Measurements from ENCODE around the gene TRIM15.
"Not testable (repeated sequence)": the region's sequence is repeated elsewhere in the genome, so short reads cannot be mapped to it uniquely, and the experiment has no call there.

TRIM15 gene

DNA sequence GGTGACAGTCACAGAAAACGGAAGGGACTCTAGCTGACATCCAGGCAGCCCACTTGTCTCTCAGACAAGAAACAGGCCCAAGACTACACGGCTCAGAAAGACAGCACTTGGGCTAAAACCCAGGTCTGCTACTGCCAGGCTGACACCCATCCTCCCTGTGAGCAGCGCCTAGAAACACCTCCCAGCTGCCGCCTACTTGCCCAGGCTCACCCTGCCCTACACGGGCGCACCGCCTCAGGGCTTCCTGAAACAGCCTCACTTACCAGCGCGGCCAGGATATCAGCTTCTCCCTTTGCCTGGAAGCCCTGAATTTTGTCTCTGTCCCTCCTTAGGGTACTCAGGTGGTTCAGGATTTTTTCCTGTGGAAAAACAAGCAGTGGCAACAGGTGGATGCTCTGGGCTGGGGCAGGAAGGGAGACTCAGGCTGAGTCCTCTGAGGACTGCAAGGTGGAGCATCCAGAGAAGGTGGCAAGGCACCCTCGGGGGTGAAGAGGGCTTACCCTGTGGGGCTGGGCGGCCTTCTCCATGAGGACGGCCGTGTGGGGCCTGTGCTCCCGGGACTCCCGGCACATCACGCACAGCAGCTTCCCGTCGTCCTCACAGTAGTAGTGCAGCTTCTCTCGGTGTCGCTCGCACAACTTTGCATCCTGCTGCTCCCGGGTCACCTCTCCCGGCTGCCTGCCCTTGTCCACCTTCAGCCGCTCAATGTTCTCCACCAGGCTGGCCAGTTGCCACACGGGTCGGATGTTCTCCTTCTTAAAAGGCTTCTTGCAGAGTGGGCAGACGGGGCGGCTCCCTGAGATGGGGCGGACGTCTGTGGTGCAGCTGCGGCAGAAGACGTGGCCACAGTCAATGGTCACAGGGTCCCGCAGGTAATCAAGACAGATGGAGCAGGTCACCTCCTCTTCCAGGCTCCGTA lies 35.1 kb downstream of the TRIM15 start:
- DNase-seq (ENCODE audit: low read depth in 2 of 2) = no peak

DNA sequence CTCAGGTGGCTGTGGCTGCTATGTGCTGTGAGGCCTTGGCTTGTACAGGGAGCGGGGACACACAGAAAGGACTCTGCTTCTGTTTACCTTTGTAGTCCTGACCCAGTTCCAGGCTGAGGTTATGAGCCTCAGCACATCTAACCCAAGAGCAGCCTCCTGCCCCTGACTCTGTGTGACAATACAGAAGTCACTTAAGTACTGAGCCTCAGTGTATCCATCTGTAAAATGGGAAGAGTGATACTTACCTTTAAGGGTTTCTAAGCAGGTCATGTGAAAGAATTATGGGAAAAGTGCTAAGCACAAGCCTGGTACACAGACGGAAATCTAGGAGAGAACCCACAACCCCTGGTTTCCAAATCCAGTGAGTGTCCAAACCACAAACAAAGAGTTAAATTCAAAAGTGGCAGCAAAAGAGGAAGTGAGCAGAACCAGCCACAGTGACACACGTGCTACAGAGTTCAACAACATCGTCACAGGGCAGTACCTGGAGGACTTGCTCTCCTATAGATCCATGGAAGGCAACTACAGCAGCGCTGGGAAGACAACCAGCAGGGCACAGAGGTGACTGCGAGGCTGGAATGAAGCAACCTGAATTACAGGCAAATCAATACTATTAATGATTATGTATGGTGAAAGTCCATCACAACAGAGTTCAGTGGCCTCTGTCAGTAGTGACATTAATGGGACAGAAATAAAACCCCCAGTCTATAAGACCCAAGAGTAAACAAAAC lies 37.4 kb downstream of the TRIM15 start:
- DNase-seq (ENCODE audit: low read depth in 2 of 2) = no peak

DNA sequence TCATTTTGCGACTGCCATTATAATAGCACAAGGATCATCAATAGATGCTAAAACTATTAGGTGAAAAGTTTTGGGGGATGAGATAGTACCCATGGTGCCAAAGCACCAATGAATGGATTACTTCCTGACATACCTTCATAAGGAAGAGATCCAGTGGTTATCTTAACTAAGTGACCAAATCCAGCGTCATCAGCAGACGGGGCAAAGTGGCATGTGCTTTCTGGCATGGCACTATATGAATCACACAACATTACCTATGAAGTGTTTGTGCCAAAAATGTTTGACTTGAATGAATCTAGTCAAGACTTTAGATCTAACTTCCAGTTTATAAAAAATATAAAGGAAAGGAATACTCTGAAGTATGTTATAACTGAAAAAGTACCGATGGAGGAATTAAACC lies 39.0 kb downstream of the TRIM15 start:
- no peak for DNase-seq (ENCODE audit: low read depth in 2 of 2)

DNA sequence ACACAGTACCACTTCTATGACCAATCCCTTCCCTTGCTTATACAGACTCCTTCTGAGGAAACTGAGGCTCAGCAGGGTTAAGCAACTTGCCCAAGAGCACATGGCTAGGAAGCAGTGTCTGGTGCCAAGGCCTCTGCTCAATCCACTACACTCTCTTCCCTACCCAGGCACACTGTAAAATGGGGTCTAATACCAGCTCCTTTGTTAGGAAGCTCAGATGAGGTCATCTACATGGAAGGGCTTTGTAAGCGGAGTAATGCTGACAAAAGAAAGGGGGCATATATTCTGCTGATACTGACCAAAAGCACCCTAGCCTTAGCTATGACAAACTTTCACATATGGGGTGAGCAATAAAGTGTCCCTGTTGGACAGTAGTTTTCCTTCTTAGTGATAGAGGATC lies 40.8 kb downstream of the TRIM15 start:
- DNase-seq (ENCODE audit: low read depth in 2 of 2) = no peak

DNA sequence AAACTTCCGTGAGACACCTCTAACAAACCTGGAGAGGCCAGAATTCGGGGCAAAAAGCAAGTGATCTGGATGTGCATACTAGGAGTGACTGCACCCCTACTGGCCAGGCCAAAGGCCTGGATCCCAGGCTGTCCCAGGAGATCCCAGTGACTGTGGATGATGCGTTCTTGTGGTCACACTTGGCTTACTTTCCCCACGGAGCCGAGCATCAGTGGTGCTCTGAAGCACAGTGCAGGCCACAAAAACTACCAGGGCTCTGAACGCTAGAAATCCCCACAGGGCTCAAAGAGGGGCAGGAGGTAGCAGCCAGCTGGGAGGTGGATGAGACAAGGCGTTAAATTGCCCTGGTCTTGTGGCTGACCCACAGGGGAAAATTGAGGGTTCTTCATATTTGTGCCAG lies 42.8 kb downstream of the TRIM15 start:
- DNase-seq (ENCODE audit: low read depth in 2 of 2) = no peak

DNA sequence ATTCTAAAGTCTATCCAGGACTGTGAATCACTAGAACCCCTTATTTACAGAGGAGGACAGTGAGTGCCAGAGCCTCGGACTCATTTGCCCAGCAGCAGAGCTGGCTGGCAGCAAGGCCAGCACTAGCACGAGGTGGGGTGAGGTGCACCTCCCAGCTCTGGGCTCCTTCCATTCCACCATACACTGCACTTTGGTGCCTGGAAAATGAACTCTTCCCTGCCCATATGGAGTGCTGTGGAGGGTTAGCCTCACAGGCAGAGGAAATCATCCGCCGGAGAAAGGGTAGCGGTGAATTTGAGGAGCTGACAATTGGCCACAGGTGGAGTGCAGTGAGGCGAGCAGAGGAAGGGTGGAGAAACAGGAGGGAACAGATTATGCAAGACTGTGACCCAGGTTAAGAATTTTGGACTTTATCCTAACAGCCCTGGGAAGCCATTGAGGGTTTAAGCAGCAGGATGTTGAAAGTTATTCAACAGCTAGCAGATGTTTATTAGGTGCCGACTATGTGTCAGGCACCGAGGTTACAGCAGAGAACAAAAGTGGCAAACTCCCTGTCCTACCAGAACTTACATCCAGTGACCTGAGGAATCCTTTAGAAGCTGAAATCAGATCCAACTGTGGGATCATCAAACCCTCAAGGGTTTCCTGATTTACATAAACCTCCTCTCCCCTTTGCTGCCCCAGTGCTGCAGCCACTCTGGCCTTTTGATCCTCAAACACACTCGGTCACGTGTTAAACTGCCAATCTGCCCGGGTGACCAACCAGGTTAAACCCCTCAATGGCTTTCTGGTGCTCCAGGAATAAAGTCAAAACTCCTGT lies 43.7 kb downstream of the TRIM15 start:
- DNase-seq (ENCODE audit: low read depth in 2 of 2) = no peak

DNA sequence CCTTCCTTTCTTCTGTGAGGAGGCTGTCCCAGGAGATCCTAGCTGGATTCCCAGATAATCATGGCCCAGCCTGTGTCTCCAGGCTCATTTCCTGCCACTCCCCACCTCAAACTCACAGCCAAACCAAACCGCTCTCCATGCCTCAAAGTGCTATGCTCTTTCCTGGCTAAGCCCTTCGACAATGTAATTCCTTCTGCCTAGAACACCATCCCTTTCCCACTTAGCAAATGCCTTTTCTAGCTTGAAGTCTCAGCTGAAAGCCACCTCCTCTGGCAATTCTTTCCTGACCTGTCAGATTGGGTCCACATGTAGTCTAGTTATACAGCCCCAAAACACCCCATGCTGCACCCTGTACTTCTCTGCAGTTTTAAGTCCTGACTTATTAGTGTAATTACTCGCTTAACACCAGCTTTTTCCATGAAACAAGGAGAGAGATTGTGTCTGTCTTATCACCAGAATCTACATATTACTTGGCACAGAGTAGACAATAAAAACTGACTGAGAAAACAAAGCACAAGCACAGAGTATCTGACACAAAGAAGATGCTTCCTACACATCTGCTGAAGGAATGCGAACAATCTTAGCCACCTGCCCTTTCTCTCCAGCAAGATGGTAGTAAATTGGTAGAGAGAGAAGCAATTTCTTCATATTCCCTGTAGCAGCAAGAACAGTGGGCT lies 44.4 kb downstream of the TRIM15 start:
- DNase-seq (ENCODE audit: low read depth in 2 of 2) = no peak

DNA sequence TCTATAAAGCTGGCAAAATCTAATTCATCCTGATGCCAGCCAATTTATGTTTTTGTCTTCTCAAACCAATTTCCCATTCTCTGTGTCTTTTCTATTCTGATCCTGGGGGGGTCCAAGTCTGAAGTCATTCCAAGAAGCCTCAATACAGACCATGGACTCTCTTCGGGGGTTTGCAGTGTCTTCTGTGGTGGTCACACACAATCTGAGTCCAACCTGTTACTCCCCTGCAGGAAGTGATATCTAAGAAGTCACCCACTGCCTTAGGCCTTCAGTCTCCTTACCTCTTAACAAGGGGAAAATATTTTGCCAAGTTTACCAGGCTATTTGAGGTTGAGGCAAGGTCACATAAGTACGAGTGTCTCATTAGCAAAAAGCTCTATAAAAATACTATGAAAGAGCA lies 48.0 kb downstream of the TRIM15 start:
- no peak for DNase-seq (ENCODE audit: low read depth in 2 of 2)

DNA sequence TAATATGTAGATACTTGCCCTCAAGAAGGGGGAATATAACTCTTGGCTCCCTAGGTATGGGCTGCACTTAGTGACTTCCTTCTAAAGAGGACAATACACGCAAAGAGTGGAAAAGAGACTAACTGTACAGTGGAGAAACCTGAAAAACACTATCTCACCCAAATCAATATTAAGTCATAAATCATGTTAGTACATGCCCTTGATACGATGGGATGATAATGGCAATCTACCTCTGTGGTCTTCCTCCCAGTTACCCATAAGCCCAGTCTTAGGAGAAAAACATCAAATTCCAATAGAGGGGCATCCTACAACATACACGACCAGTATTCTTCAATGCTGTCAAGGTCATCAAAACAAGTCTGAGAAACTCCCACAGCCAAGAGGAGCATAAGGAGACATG lies 48.6 kb downstream of the TRIM15 start:
- DNase-seq (ENCODE audit: low read depth in 2 of 2) = no peak

DNA sequence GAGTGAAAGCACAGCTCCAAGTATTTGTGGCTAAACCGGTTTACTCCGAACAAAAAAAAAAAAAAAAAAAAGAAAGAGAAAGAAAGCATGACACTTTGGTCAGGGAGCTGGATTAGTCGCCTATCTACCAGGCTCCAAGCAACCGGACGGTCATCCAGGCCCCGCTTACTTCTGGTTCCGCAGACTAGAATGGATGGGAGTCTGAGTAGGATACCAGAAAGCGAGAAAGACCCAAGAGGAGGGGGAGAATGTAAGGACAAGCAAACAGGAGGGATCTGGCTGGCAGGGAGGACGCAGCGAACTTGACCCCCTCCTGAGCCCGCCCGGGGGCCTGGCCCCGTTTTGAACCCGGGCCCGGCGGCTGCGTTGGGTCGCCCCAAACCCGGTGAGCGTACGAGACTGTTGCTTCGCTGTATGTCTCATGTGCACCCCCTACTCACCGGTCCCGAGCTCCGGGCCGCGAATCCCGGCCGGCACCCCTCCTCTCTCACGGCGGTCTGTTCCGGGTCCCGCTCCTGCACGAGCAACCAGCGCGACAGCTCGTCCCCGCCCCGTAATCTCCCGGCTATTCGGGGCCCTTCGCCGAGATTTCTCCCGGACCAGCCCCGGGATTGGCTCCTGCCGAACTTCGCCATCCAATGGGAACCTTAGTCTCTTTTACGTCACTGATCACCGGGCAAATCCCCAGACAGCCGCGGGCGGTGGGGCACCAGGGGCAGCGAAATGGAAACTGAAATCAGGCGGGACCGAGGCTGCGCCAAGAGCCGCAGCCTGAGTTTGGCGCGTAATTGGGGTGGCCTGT lies 49.7 kb downstream of the TRIM15 start, which contains the start of gene TRIM26:
TRIM26 (minus strand) TSS at position 542 of the 802 bp plus-strand sequence. CDS start 14,303 bp downstream, outside the sequence.
- peak; percentile 91 to 92 for DNase-seq (ENCODE audit: low read depth in 2 of 2)

DNA sequence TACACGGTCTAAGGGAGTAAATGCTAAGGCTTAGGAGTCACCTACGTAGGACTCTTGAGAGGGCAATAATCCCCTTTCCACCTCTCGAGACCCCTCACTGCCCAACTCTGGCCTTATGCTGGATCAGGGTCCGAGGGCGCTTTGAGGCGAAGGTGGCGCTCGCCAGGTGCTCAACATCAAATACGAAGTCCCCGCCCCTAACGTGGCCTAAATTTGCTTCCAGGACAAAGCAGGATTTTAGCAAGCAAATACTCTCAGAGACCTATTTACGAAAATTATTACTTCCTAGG lies 50.3 kb downstream of the TRIM15 start:
- DNase-seq (ENCODE audit: low read depth in 2 of 2) = peak in 1 of 2 donors; percentile 8

DNA sequence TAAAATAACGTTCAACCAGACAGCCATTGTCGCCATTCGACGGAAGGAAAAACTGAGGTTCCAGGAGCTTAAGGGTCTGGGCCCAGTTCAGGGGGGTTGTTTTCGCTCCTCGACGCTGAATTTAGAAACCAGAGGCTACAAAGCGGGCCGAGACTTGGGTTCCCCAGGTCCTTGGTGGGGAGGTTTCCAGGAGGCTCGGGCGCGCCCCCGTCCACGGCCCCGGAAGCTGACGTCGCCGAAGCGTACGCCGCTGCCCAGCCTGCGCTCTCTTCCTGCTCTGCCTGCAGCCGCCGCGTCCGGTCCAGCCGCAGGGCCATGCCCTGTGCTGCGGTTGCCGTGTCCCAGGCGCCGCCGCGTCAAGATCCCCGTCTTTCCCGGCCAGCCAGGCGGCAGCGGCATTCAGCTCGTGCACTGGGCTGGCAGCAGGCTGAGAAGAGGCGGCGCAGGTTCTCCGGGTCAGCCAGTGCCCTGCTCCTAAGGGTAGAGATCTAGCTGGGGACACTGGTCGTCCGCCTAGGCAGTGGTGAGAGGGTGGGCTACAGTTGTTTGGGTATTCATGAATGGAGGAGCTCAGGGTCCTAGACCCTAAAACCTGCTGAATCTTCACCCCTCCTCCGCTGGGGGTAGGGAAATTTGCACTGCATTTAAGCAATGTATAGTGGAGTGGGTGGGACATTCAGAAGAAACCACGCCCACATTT lies 50.8 kb downstream of the TRIM15 start:
- DNase-seq (ENCODE audit: low read depth in 2 of 2) = peak; percentile 44 to 54

DNA sequence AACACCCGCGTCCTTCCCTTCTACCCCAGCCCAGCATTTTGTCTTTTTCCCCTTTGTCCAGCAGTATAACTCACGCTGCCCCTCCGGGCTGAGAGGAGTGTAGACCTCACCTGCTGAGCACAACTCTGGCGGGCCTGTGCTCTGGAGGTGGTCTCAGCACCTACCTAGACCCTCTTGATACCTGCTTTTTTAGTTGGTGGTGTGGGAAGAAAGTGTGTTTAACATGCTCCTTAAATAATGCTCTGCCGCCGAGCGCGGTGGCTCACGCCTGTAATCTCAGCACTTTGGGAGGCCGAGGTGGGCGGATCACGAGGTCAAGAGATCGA lies 51.3 kb downstream of the TRIM15 start:
- no peak for DNase-seq (ENCODE audit: low read depth in 2 of 2)

DNA sequence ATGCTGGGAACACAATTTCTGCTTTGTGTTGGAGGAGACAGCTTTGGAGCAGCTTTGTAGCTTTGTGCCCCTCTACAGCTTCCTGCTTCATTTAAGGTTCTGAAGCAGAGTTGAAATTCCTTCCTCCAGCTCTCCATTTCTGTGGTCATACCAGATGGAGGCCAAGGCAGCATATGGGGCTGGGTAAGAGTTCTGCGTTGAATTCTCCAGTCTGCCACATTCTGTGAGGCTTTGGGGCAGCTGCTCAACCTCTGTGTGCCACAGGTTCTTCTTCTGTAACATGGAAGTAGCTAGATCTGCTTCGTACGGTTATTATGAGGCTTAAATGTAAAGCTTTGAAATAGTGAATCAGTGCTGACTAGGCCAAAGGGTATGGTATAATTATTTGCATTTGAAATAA lies 52.8 kb downstream of the TRIM15 start:
- DNase-seq (ENCODE audit: low read depth in 2 of 2) = no peak

DNA sequence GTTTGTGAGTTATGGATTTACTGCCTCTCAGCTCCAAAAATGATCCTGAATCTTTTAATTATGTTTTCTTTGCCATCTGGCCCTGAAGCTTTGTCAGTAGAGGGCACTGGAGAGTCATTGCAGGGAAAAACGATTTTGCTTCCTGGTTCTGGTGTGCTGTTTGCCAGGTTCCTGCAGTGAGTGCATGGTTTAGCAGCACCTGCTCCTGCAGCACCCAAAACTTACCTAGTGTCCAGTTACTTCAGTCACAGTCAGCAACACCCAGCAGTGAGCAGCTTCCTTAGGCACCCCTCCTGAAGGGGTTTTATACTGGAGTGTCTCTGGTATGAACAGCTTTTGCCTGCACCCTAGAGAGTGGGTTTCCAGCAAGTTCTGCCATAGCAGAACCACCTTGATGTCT lies 55.9 kb downstream of the TRIM15 start:
- peak in 1 of 2 donors; percentile 51 for DNase-seq (ENCODE audit: low read depth in 2 of 2)

DNA sequence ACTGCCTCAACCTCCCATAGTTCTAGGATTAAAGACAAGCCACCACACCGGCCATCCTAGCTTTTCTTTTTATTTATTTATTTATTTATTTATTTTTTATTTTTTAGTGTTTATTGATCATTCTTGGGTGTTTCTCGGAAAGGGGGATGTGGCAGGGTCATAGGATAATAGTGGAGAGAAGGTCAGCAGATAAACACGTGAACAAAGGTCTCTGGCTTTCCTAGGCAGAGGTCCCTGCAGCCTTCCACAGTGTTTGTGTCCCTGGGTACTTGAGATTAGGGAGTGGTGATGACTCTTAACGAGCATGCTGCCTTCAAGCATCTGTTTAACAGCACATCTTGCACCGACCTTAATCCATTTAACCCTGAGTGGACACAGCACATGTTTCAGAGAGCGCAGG lies 58.0 kb downstream of the TRIM15 start:
- not testable (repeated sequence) for DNase-seq (ENCODE audit: low read depth in 2 of 2)

DNA sequence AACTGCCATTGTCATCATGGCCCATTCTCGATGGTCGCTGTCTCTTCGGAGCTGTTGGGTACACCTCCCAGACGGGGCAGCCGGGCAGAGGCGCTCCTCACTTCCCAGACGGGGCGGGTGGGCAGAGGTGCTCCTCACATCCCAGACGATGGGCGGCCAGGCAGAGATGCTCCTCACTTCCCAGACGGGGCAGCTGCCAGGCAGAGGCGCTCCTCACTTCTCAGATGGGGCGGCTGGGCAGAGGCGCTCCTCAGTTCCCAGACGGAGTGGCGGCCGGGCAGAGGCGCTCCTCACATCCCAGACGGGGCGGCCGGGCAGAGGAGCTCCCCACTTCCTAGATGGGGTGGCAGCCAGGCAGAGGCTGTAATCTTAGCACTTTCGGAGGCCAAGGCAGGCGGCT lies 58.6 kb downstream of the TRIM15 start:
- DNase-seq (ENCODE audit: low read depth in 2 of 2) = not testable (repeated sequence)

All from activated CD4-positive, alpha-beta T cell treated with anti-CD3 and anti-CD28 coated beads for 24 hours (primary cell).